ENCODE measurements around the gene MEIKIN. TPM values are rescaled to one million over a fixed set of nuclear protein-coding genes. Genes with fewer than 3 reads are reported as not detected.

The MEIKIN gene
- total and polyA plus RNA-seq, 2 donors (not counting 1 experiment from before 2014, with no cell fraction given) = not detected

DNA sequence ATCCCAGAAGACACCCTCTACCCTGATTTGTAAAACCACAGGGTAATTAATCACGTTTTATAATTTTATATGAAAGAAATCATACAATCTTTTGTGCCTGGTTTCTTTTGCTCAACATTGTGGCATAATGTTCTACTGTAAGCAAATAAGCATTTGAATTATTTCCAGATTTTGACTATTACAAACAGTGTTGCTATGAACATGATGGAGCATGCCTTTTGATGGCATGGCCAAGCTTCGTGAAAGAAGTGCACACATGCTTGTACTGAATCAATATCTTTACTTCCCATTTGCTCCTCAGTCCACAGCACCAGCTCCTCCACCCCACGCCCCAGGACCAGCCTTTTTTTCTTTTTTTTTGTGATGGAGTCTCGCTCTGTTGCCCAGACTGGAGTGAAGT is 36.1 kb upstream of the MEIKIN start:
- Histone ChIP-seq H3K4me2 (ENCODE audit: extremely low read depth, insufficient read depth, low read length) (no peak overlapping the region), H3K4me3 (replicated peaks in 1 of 4; ENCODE audit: control extremely low read depth in 1 of 4, insufficient read depth in 1 of 4, low read depth in 3 of 4, low read length in 4 of 4) (no peak overlapping the region), H3K4me1 (ENCODE audit: control insufficient read depth, extremely low read depth, insufficient read depth, low read length) (no peaks in the 10 kb centered on the region), H3K9me3 (ENCODE audit: control insufficient read depth, insufficient read depth, low read depth, low read length) (no peaks in the 10 kb centered on the region), H2AFZ (ENCODE audit: low read length) (no peak overlapping the region), H4K20me1 (ENCODE audit: control insufficient read depth, extremely low read depth, insufficient read depth, low read length) (no peaks in the 10 kb centered on the region), H3K27ac (ENCODE audit: insufficient read depth, low read length) (no peak overlapping the region), H3K36me3 (ENCODE audit: control insufficient read depth, insufficient read depth, low read length) (no peaks in the 10 kb centered on the region), H3K79me2 (ENCODE audit: control insufficient read depth, insufficient read depth, low read length) (no peaks in the 10 kb centered on the region), H3K27me3 (ENCODE audit: control insufficient read depth, insufficient read depth, low read length) (no peaks in the 10 kb centered on the region), H3K9ac (ENCODE audit: insufficient read depth, low read length) (no peak overlapping the region)
- TF ChIP-seq, protein P1, sequence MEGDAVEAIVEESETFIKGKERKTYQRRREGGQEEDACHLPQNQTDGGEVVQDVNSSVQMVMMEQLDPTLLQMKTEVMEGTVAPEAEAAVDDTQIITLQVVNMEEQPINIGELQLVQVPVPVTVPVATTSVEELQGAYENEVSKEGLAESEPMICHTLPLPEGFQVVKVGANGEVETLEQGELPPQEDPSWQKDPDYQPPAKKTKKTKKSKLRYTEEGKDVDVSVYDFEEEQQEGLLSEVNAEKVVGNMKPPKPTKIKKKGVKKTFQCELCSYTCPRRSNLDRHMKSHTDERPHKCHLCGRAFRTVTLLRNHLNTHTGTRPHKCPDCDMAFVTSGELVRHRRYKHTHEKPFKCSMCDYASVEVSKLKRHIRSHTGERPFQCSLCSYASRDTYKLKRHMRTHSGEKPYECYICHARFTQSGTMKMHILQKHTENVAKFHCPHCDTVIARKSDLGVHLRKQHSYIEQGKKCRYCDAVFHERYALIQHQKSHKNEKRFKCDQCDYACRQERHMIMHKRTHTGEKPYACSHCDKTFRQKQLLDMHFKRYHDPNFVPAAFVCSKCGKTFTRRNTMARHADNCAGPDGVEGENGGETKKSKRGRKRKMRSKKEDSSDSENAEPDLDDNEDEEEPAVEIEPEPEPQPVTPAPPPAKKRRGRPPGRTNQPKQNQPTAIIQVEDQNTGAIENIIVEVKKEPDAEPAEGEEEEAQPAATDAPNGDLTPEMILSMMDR (conservative IDR thresholded peaks at IDR 0.05 in 1 of 2, IDR thresholded peaks at IDR 0.05 in 1 of 2; ENCODE audit: low read depth in 1 of 2, low read length in 2 of 2) = no peak
- TF ChIP-seq EZH2 (IDR thresholded peaks at IDR 0.05; ENCODE audit: low read length, missing control alignments) = no peak
- no peak for DNase-seq (ENCODE audit: low read depth in 2 of 2)

DNA sequence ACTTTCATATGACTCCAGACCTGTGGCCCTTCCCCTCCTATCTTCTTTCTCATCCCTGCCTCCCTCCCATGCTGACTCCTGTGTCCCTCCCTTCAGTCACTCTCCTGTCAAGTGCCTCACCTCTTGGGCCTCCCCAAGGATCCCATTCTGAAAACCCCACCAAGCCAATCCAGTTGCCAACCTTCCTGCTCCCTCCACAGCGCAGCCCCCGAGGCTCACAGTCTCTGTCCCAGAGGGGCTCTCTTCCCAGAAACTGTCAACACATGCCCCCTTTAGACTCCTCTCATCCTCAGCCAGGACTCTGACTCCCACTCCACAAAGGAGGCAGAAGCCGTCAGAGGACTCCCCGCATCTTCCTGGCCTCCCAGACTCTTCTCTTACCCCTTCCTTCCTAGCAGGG is 35.2 kb upstream of the MEIKIN start:
- DNase-seq (ENCODE audit: low read depth in 2 of 2) = no peak
- no peaks in the 10 kb centered on the region for H3K4me1 ChIP-seq (ENCODE audit: control insufficient read depth, extremely low read depth, insufficient read depth, low read length)
- H2AFZ ChIP-seq (ENCODE audit: low read length) = no peak overlapping the region
- no peaks in the 10 kb centered on the region for H4K20me1 ChIP-seq (ENCODE audit: control insufficient read depth, extremely low read depth, insufficient read depth, low read length)
- no peak overlapping the region for H3K9ac ChIP-seq (ENCODE audit: insufficient read depth, low read length)
- no peaks in the 10 kb centered on the region for H3K79me2 ChIP-seq (ENCODE audit: control insufficient read depth, insufficient read depth, low read length)
- no peak overlapping the region for H3K27ac ChIP-seq (ENCODE audit: insufficient read depth, low read length)
- H3K27me3 ChIP-seq (ENCODE audit: control insufficient read depth, insufficient read depth, low read length) = no peaks in the 10 kb centered on the region
- TF ChIP-seq, protein P1 (conservative IDR thresholded peaks at IDR 0.05 in 1 of 2, IDR thresholded peaks at IDR 0.05 in 1 of 2; ENCODE audit: low read depth in 1 of 2, low read length in 2 of 2) = no peak
- no peak for TF ChIP-seq EZH2 (IDR thresholded peaks at IDR 0.05; ENCODE audit: low read length, missing control alignments)
- H3K9me3 ChIP-seq (ENCODE audit: control insufficient read depth, insufficient read depth, low read depth, low read length) = no peaks in the 10 kb centered on the region
- no peaks in the 10 kb centered on the region for H3K36me3 ChIP-seq (ENCODE audit: control insufficient read depth, insufficient read depth, low read length)
- H3K4me2 ChIP-seq (ENCODE audit: extremely low read depth, insufficient read depth, low read length) = no peak overlapping the region
- no peak overlapping the region for H3K4me3 ChIP-seq (replicated peaks in 1 of 4; ENCODE audit: control extremely low read depth in 1 of 4, insufficient read depth in 1 of 4, low read depth in 3 of 4, low read length in 4 of 4)

DNA sequence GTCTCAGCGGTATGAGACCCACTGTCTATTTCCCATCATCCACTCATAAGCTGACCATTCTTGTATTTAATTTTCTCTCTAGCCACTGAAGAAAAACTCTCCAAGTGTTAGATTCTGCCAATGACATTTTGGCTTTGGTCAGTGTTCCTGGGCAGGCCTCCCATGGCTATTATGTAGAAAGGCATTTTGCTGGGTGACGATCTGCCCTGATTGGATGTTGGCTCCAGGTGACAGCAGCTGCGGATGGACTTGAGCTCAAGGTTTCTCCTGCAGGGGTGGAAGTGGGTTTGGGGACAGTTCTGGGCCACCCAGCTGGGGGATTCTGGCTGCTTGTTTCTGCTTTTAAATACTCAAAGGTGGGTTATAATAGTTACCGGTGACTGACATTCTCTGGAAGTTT is 34.4 kb upstream of the MEIKIN start:
- Histone ChIP-seq H3K79me2 (ENCODE audit: control insufficient read depth, insufficient read depth, low read length) (no peaks in the 10 kb centered on the region), H3K27ac (ENCODE audit: insufficient read depth, low read length) (no peak overlapping the region), H2AFZ (ENCODE audit: low read length) (no peak overlapping the region), H3K4me1 (ENCODE audit: control insufficient read depth, extremely low read depth, insufficient read depth, low read length) (no peaks in the 10 kb centered on the region), H3K36me3 (ENCODE audit: control insufficient read depth, insufficient read depth, low read length) (no peaks in the 10 kb centered on the region), H4K20me1 (ENCODE audit: control insufficient read depth, extremely low read depth, insufficient read depth, low read length) (no peaks in the 10 kb centered on the region), H3K9ac (ENCODE audit: insufficient read depth, low read length) (no peak overlapping the region), H3K4me3 (replicated peaks in 1 of 4; ENCODE audit: control extremely low read depth in 1 of 4, insufficient read depth in 1 of 4, low read depth in 3 of 4, low read length in 4 of 4) (no peak overlapping the region), H3K9me3 (ENCODE audit: control insufficient read depth, insufficient read depth, low read depth, low read length) (no peaks in the 10 kb centered on the region), H3K27me3 (ENCODE audit: control insufficient read depth, insufficient read depth, low read length) (no peaks in the 10 kb centered on the region), H3K4me2 (ENCODE audit: extremely low read depth, insufficient read depth, low read length) (no peak overlapping the region)
- no peak for DNase-seq (ENCODE audit: low read depth in 2 of 2)
- TF ChIP-seq EZH2 (IDR thresholded peaks at IDR 0.05; ENCODE audit: low read length, missing control alignments) = no peak
- TF ChIP-seq, protein P1 (conservative IDR thresholded peaks at IDR 0.05 in 1 of 2, IDR thresholded peaks at IDR 0.05 in 1 of 2; ENCODE audit: low read depth in 1 of 2, low read length in 2 of 2) = no peak

Data from fibroblast of lung (primary cell).